SK-N-SH (cell line): ENCODE measurements around the gene NCKAP5L. TPM values are rescaled to one million over a fixed set of nuclear protein-coding genes. Genes with fewer than 3 reads are reported as not detected.

ENCODE experiments used
- CTCF ChIA-PET: fragments of 300-600, 350-600 bp; formaldehyde crosslinking; extraction: SDS; loops from one replicate; lab custom pipeline; 2021; lab: Yijun Ruan, JAX
- POLR2A ChIA-PET: fragments of 350-600 bp; sonication (Branson Sonifier 250); formaldehyde crosslinking; extraction: SDS; loops from one replicate; lab custom pipeline; 2020; ENCODE audit warnings: antibody characterized with exemption, inconsistent platforms; lab: Yijun Ruan, JAX
- DNase-seq: peaks from one replicate; pipeline ENCODE4 v3.0.0; 2012
- H2AFZ ChIP-seq: fragments of 200-600 bp; sonication (generic); 2 replicates; pipeline ENCODE4 v1.8.1; 2016; ENCODE audit warnings: antibody characterized with exemption, mild to moderate bottlenecking, low read depth
- H3F3A ChIP-seq: fragments of 200-600 bp; sonication (generic); replicated peaks from 2 replicates; pipeline ENCODE3; 2016; ENCODE audit warnings: antibody characterized with exemption, mild to moderate bottlenecking; ENCODE audit not compliant: insufficient read depth
- H3K27ac ChIP-seq, 2 experiments: fragments of 200-500 bp in 1 of 2; fragments of 200-600 bp in 1 of 2; sonication (Bioruptor generic) in 1 of 2; sonication (generic), shearing (Covaris generic) in 1 of 2; 2 replicates each; pipeline versions ENCODE4 v1.5.1 to v1.6.1; 2014 to 2016; ENCODE audit warnings: low read depth in 2 of 2, inconsistent platforms in 1 of 2, low read length in 1 of 2, mild to moderate bottlenecking in 1 of 2, mixed read lengths in 1 of 2
- H3K27me3 ChIP-seq: fragments of 200-600 bp; sonication (generic), shearing (Covaris generic); 2 replicates; pipeline ENCODE4 v1.6.1; 2016; ENCODE audit warnings: mixed run types; ENCODE audit not compliant: insufficient read depth
- H3K36me3 ChIP-seq, 2 experiments: fragments of 200-500 bp in 1 of 2; fragments of 200-600 bp in 1 of 2; sonication (Bioruptor generic) in 1 of 2; sonication (generic) in 1 of 2; replicated peaks in 1 of 2; 2 replicates each; pipeline versions ENCODE3 to v1.5.1; 2014 to 2016; ENCODE audit warnings: low read length in 1 of 2, mild to moderate bottlenecking in 1 of 2; ENCODE audit not compliant: insufficient read depth in 2 of 2, control insufficient read depth in 1 of 2
- H3K4me1 ChIP-seq, 2 experiments: fragments of 200-500 bp in 1 of 2; fragments of 200-600 bp in 1 of 2; sonication (Bioruptor generic) in 1 of 2; sonication (generic), shearing (Covaris generic) in 1 of 2; 2 replicates each; pipeline versions ENCODE4 v1.5.1 to v1.6.1; 2014 to 2016; ENCODE audit warnings: low read depth in 1 of 2, low read length in 1 of 2, mixed run types in 1 of 2; ENCODE audit not compliant: insufficient read depth in 2 of 2, control insufficient read depth in 1 of 2
- H3K4me2 ChIP-seq: fragments of 200-600 bp; sonication (generic), shearing (Covaris generic); 2 replicates; pipeline ENCODE4 v1.6.1; 2017; ENCODE audit warnings: mixed run types
- H3K4me3 ChIP-seq, 2 experiments: fragments of 200-500 bp in 1 of 2; fragments of 200-600 bp in 1 of 2; sonication (Bioruptor generic) in 1 of 2; sonication (generic), shearing (Covaris generic) in 1 of 2; 2 replicates each; pipeline versions ENCODE4 v1.5.1 to v1.8.1; 2014 to 2016; ENCODE audit warnings: low read depth in 2 of 2, inconsistent platforms in 1 of 2, low read length in 1 of 2, mild to moderate bottlenecking in 1 of 2, mixed read lengths in 1 of 2, moderate library complexity in 1 of 2
- H3K79me2 ChIP-seq: fragments of 200-600 bp; sonication (generic); 2 replicates; pipeline ENCODE4 v1.8.1; 2017; ENCODE audit warnings: mild to moderate bottlenecking; ENCODE audit not compliant: insufficient read depth
- H3K9ac ChIP-seq: fragments of 200-600 bp; sonication (generic); 2 replicates; pipeline ENCODE4 v1.6.1; 2017; ENCODE audit warnings: mixed run types
- H3K9me2 ChIP-seq: fragments of 200-600 bp; sonication (generic); 2 replicates; pipeline ENCODE4 v1.6.1; 2017; ENCODE audit warnings: mixed run types
- H3K9me3 ChIP-seq: fragments of 200-600 bp; sonication (generic); 2 replicates; pipeline ENCODE4 v1.6.1; 2017; ENCODE audit warnings: mixed run types, mild to moderate bottlenecking, moderate library complexity
- H4K20me1 ChIP-seq: fragments of 200-600 bp; sonication (generic); 2 replicates; pipeline ENCODE4 v1.6.1; 2017; ENCODE audit warnings: mild to moderate bottlenecking, mixed run types; ENCODE audit not compliant: insufficient read depth
- CHD2 ChIP-seq: fragments of 150-350 bp; IDR thresholded peaks from 2 replicates; pipeline ENCODE4 v1.6.1; 2018; ENCODE audit warnings: low read length; ENCODE audit not compliant: partially characterized antibody
- ELF1 ChIP-seq: IDR thresholded peaks from 2 replicates; pipeline ENCODE4 v1.4.0; 2012
- FOSL2 ChIP-seq: IDR thresholded peaks from 2 replicates; pipeline ENCODE4 v1.4.0; 2012; ENCODE audit warnings: low read depth, mild to moderate bottlenecking, moderate library complexity, borderline replicate concordance
- FOXM1 ChIP-seq: IDR thresholded peaks from 2 replicates; pipeline ENCODE4 v1.4.0; 2012; ENCODE audit warnings: low read depth, mild to moderate bottlenecking
- GABPA ChIP-seq: IDR thresholded peaks from 2 replicates; pipeline ENCODE4 v1.4.0; 2012; ENCODE audit warnings: low read depth, mild to moderate bottlenecking
- GATA2 ChIP-seq: sonication (generic); formaldehyde crosslinking; IDR thresholded peaks from 2 replicates; pipeline ENCODE4 v1.5.0; 2020; ENCODE audit warnings: mild to moderate bottlenecking, missing genetic modification reagents
- JUND ChIP-seq: IDR thresholded peaks from 2 replicates; pipeline ENCODE4 v1.4.0; 2012
- MAX ChIP-seq: IDR thresholded peaks from 2 replicates; pipeline ENCODE4 v1.4.0; 2012; ENCODE audit warnings: low read depth
- MEF2A ChIP-seq: IDR thresholded peaks from 2 replicates; pipeline ENCODE4 v1.4.0; 2012; ENCODE audit warnings: low read depth, borderline replicate concordance
- MXI1 ChIP-seq: IDR thresholded peaks from 2 replicates; pipeline ENCODE4 v1.6.1; 2012; ENCODE audit warnings: mild to moderate bottlenecking, low read depth, low read length, improper control_type of control experiment
- NFIC ChIP-seq: IDR thresholded peaks from 2 replicates; pipeline ENCODE4 v1.4.0; 2012; ENCODE audit warnings: borderline replicate concordance
- RAD21 ChIP-seq: IDR thresholded peaks from 2 replicates; pipeline ENCODE4 v1.6.1; 2012; ENCODE audit warnings: mild to moderate bottlenecking, low read length
- RCOR1 ChIP-seq: fragments of 150-350 bp; IDR thresholded peaks from 2 replicates; pipeline ENCODE4 v1.6.1; 2017; ENCODE audit warnings: antibody characterized with exemption, low read length
- SIN3A ChIP-seq: IDR thresholded peaks from 2 replicates; pipeline ENCODE4 v1.6.1; 2012; ENCODE audit warnings: low read depth, mild to moderate bottlenecking, low read length, moderate library complexity, borderline replicate concordance
- USF1 ChIP-seq: IDR thresholded peaks from 2 replicates; pipeline ENCODE4 v1.4.0; 2012; ENCODE audit warnings: low read depth, borderline replicate concordance
- USF2 ChIP-seq: fragments of 150-350 bp; IDR thresholded peaks from 2 replicates; pipeline ENCODE4 v1.6.1; 2017; ENCODE audit warnings: antibody characterized with exemption, low read length, low read depth, borderline replicate concordance
- YY1 ChIP-seq: IDR thresholded peaks from 2 replicates; pipeline ENCODE4 v1.4.0; 2012; ENCODE audit warnings: low read depth, mild to moderate bottlenecking
- ZBTB33 ChIP-seq: IDR thresholded peaks from 2 replicates; pipeline ENCODE4 v1.4.0; 2012; ENCODE audit warnings: low read depth, borderline replicate concordance
- WGBS: methylation state at CpG from one replicate; pipeline ENCODE4 v1.1.6; 2017; ENCODE audit warnings: low lambda C conversion rate; 5-methylcytosine and 5-hydroxymethylcytosine counted together
- polyA plus RNA-seq, 3 experiments: library from polyadenylated mRNA; depleted of rRNA; stranded (reverse); fragments of >200 nt; gene quantifications; 2 replicates each; pipeline ENCODE4 v1.2.3, GENCODE V29; 2012

The NCKAP5L gene
- polyA plus RNA-seq, 1 of the 3 experiments (the other 2 are of a cell fraction), result 8.9 TPM

- Histone ChIP-seq H3K79me2 (peaks cover 75% of the 10 kb centered on the region), H3K27me3 (no peaks in the 10 kb centered on the region), H3K36me3 (peaks cover 7 to 27% of the 10 kb centered on the region in 2 experiments), H3K27ac (no peak overlapping the region), H3K9me3 (no peaks in the 10 kb centered on the region), H3F3A (no peaks in the 10 kb centered on the region), H3K9me2 (no peaks in the 10 kb centered on the region), H3K9ac (no peak overlapping the region), H2AFZ (no peak overlapping the region), H3K4me2 (no peak overlapping the region), H3K4me1 (peaks cover 9 to 17% of the 10 kb centered on the region in 2 experiments; a peak in 3 of 4 replicates), H4K20me1 (peaks cover 85% of the 10 kb centered on the region), H3K4me3 (no peak overlapping the region)
- 93% methylated on average over 10 of the region's 10 CpGs for WGBS
- TF ChIP-seq NFIC, result no peak
- TF ChIP-seq CHD2, result no peak
- no peak for TF ChIP-seq YY1
- TF ChIP-seq ELF1, result no peak
- TF ChIP-seq GABPA, result no peak
- TF ChIP-seq USF2, result no peak
- TF ChIP-seq USF1, result no peak
- no peak for TF ChIP-seq ZBTB33
- no peak for TF ChIP-seq JUND
- no peak for TF ChIP-seq GATA2
- TF ChIP-seq RCOR1, result no peak
- no peak for TF ChIP-seq MAX
- no peak for TF ChIP-seq FOSL2
- TF ChIP-seq SIN3A, result no peak
- no peak for TF ChIP-seq MEF2A
- no peak for TF ChIP-seq FOXM1
- no peak for TF ChIP-seq RAD21
- TF ChIP-seq MXI1, result no peak
- ChIA-PET POLR2A (no interaction called here), CTCF (interaction anchor here (0.5 to 1.2 kb wide), 3 partner anchors 17 to 417 kb away, joined by 3 read pairs; no protein-coding TSS in a partner anchor)
- no peak for DNase-seq
These were observed 6.6 kb downstream of the NCKAP5L start for GRCh38 chr12:49821373-49822287.
